Measurements from ENCODE around the gene SGMS1.

Gene SGMS1

DNA sequence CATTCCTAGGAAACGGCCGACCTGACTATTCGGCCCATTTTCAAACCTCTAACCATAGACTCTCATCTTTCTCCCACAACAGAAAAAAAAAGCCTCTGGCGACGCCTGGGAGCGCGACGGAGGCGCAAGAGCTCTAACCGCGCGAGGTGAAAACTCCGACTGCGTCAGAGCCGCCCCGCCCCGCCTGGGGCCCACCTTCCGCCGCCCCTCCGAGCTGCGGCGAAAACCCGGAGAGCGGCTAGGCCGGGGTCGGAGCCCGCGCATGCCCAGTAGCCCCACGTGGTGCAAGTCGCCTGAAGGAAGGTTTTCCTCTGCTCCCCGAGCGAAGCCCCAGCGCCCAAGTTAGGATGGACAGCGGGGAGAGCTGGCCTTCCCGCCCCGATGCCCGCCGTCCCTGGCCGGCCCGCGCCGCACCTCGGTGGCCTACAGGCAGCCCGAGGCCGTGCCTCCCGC, 683 bp upstream of the SGMS1 start:
- no peak for TF ChIP-seq CTCF (conservative IDR thresholded peaks at IDR 0.05; ENCODE audit: control insufficient read depth, insufficient read depth, low read depth, low read length)
- peak; percentile 91 for DNase-seq (ENCODE audit: low read depth)
- peak overlapping the region; percentile 93 for H3K4me3 ChIP-seq (ENCODE audit: control insufficient read depth, low read depth, low read length)

DNA sequence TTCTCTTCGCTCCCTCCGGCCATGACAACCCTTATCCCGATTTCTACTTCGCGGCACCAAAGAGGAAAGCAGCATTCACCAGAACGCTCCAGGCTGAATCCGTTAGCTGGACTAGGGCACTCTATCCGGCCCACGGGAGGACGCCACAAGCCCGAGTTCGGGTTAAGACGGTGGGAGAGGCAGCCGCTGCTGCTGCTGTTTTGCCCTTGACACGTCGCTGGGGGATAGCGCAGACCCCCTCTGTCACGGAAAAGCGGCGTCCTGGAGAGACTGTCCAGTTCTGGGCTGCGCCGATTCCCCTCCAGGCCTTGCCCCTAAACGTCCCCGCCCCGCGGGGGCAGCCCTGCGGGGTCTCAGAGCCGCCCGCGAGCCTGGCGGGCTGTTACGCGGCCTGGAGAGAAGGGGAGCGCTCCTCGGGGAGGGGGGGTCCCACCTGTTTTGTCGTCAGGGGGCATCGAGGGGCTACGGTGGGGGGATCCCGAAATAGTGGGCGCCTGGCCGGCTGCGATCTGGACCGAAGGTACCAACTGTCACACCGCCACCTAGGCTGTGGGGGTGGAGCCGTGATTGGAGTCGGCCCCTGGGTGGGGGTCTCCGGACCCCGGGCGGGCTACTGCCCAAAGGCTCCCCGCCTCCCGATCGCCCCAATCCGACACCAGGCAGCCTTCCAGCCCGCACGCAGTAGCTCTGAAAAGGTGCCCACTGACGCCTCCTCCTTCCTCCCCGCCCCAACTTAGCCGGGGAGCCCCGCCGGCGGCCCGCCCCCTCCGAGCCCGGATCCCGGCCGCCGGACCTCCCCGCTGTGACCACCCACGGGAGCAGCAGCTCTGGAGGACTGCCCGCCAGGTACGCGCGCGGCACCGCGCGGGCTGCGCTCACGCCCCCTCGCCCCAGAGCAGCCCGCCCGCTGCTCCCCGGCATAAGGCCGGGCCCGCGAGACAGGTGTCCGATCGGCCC, 772 bp downstream of the SGMS1 start:
- no peak for TF ChIP-seq CTCF (conservative IDR thresholded peaks at IDR 0.05; ENCODE audit: control insufficient read depth, insufficient read depth, low read depth, low read length)
- H3K4me3 ChIP-seq (ENCODE audit: control insufficient read depth, low read depth, low read length) = peak overlapping the region; percentile 93
- peak; percentile 47 for DNase-seq (ENCODE audit: low read depth)

DNA sequence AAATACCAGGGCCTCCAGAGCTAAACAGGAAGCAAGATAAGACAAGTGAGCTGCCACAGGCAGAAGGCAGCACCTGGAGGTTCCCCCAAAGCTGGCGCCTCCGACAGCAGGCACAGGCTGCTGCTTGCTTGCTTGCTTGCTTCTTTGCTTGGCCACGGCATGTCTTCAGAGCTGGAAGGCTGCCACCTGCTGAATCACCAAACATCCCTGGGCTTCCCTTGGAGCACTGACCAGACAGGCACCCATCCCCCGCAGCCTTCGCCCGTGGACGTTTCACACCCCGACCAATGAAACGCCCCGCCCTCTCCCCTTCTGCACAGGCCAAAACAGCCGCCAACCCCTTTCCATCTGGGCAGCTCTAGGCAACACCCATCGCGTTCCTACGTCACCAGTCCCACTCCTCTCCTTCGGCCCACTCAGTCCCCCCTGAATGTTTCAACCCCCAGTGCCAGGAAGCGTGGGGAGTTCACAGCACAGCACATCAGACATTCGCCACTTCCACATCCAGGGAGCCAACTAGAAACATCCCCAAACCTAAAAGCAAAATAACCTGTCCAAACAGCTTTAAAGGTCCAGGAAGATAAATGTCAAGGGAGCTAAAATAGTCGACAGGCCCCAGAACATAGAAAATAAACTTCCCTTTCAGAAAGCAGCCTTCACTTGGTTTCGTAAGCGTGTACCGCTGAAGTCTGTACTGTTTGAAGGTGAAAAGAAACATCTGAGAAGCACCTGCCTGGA, 1.6 kb downstream of the SGMS1 start:
- peak; percentile 95 for DNase-seq (ENCODE audit: low read depth)
- H3K4me3 ChIP-seq (ENCODE audit: control insufficient read depth, low read depth, low read length) = peak overlapping the region; percentile 93
- no peak for TF ChIP-seq CTCF (conservative IDR thresholded peaks at IDR 0.05; ENCODE audit: control insufficient read depth, insufficient read depth, low read depth, low read length)

DNA sequence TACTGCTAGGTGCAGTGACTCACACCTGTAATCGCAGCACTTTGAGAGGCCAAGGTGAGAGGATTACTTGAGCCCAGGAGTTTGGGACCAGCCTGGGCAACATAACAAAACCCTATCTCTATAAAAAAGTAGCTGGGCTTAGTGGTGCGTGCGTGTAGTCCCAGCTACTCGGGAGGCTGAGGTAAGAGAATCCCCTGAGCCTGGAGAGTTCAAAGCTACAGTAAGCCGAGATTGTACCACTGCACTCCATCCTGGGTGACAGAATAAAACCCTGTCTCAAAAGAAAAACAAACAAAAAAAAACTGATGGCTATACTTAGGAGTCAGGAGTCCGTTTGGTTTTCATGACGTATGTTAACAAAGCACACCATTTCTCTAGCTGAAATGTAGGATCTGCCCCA, 2.9 kb downstream of the SGMS1 start:
- TF ChIP-seq CTCF (conservative IDR thresholded peaks at IDR 0.05; ENCODE audit: control insufficient read depth, insufficient read depth, low read depth, low read length) = no peak
- H3K4me3 ChIP-seq (ENCODE audit: control insufficient read depth, low read depth, low read length) = no peak overlapping the region

GRCh38 chr10:50619882-50620281, 3.9 kb downstream of the SGMS1 start:
- DNase-seq (ENCODE audit: low read depth) = no peak
- TF ChIP-seq CTCF (conservative IDR thresholded peaks at IDR 0.05; ENCODE audit: control insufficient read depth, insufficient read depth, low read depth, low read length) = no peak
- no peak overlapping the region for H3K4me3 ChIP-seq (ENCODE audit: control insufficient read depth, low read depth, low read length)

More for the DNA sequence above, 2.9 kb downstream of the SGMS1 start:
- DNase-seq (ENCODE audit: low read depth) = no peak

DNA sequence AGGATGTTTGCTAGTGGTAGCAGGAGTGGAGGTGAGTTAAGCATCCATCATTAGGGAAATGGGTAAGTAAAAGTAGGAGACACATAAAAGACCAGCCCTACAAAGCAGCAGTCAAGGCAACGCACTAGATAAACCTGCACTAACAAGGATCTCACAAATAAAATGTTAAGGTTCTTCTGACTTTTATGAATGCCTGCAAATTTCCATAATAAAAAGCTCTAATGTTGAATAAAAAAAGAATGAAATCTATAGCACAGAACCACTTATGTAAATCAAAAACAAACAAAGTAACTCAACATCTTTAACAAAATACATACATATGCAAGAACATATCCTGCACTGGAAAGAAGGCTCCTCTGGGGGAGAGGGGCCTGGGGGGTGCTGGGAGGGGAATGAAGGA, 4.6 kb downstream of the SGMS1 start:
- no peak overlapping the region for H3K4me3 ChIP-seq (ENCODE audit: control insufficient read depth, low read depth, low read length)
- DNase-seq (ENCODE audit: low read depth) = no peak
- TF ChIP-seq CTCF (conservative IDR thresholded peaks at IDR 0.05; ENCODE audit: control insufficient read depth, insufficient read depth, low read depth, low read length) = no peak

All from fibroblast of mammary gland (primary cell).